ENCODE measurements around the gene MAP2K5. TPM values are rescaled to one million over a fixed set of nuclear protein-coding genes. Genes with fewer than 3 reads are reported as not detected.
A peak's percentile ranks its signal among the peaks of the same experiment; 100 is the strongest.

Gene MAP2K5
- total RNA-seq, 2 donors from 2014 or later = 19.1 to 23.0 TPM

DNA sequence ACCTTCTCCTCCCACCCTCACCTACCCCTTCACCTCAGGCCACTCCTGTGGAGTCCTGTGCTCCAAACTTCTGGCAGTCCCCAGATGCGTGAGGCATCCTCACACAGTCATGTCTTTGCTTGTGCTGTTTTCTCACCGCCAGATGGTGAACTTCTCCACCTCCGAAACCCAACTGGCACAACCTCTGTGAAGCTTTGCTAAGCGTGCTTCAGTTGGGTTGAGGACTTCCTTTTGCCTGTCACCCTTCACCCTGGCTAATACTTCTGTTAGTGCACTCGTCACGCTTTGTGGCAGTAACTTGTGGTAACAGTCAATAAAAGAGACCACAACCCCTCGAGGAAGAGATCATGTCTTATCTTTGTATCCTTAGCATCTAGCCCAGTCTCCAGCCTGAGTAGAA is 240.8 kb downstream of the MAP2K5 start:
- peak; percentile 9 for ATAC-seq
- intact Hi-C loops (cut with DNase I, micrococcal nuclease) = no loop called here
- DNase-seq = no peak

DNA sequence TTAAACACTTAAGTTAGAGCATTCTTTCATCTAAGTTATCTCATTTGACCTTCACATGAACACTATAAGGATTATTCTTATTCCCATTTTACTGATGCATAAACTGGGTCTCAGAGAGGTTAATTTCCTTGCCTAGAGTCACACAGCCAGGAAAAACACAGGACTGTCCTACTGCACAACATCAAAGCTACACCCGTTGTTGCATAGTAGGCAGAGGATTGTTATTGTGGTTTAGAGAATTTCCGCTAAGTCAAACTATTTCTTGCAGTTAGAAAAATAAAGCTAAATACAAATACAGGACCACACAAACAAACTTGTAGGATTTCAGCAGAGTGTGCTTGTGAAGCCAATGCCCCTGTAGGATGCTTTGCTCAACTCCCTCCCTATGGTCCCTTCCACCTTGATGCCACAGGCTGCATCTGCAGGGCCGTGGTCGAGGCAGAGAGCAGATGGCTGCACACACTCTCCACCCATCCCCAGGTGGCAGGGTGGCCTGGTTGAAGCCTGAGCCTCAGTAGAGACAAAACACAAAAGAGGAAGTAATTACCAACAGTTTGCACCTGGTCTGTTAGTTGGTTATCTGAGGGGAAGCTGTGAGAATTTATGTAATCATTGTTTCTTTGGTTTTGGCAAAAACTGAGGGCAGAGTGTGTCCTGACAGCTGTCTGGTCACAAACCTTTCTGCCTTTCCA is 241.7 kb downstream of the MAP2K5 start:
- peak; percentile 29 to 34 for DNase-seq
- ATAC-seq = peak; percentile 64
- intact Hi-C loops (cut with DNase I, micrococcal nuclease) = no loop called here

DNA sequence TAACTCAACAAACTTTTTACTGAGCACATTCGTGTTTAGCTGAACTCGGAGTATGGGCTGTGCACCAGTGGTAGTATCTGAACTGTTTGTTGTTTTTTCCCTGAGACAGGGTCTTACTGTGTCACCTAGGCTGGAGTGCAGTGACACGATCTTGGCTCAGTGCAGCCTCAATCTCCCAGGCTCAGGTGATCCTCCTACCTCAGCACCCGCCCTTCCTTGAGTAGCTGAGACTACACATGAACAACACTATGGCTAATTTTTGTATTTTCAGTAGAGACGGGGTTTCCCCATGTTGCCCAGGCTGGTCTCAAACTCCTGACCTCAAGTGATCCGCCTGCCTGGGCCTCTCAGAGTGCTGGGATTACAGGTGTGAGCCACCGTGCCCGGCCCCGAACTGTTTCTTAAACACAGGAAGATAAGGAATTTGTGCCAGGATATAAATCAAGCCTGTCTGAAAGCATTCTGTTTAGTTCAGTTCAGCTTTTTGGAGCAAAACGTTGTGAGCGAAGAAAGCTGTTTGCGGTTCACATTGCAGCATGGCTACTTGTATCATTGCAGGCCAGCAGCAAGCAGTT is 242.4 kb downstream of the MAP2K5 start:
- intact Hi-C loops (cut with DNase I, micrococcal nuclease) = no loop called here
- no peak for ATAC-seq

DNA sequence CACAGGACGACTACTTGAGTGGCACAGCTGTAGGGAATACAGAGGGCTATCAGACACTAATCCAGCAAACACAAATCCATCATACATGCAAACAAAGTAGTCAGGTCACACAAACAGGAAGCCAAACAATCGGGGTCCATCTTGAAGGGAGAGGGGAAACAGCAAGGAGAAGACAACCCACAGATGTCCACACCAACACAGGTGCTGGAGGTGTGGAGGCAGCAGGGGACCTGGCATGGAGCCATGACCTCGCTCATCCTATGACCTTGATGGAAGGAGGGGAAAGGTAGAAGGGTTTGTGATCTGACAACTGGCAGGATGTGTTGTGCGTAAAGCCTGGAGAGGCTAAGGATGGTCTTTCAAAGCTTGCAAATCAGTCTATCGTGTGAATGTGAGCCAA is 242.9 kb downstream of the MAP2K5 start:
- intact Hi-C loops (cut with DNase I, micrococcal nuclease) = no loop called here
- ATAC-seq (no peak), DNase-seq (no peak)

More for the DNA sequence above, 242.4 kb downstream of the MAP2K5 start:
- no peak for DNase-seq

DNA sequence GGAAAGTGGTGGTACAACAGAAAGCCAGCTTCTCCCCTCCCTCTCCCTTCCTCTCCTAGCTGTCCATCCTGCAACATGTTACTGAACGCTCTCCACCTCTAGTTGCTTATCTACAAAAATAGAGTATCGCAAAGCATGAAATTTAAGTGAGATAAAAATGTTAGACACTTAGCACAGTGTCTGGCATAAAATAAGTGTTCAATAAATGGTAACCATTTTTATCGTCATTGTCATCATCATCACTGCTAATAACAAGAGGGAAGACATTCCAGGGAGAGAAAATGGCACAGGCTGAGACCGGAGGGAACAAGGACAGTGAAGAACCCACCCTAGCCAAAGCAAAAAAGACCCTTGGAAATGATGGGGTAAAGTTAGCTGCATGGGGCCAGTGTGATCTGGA is 244.1 kb downstream of the MAP2K5 start:
- DNase-seq (no peak), ATAC-seq (no peak)
- intact Hi-C loops (cut with DNase I, micrococcal nuclease) = no loop called here

DNA sequence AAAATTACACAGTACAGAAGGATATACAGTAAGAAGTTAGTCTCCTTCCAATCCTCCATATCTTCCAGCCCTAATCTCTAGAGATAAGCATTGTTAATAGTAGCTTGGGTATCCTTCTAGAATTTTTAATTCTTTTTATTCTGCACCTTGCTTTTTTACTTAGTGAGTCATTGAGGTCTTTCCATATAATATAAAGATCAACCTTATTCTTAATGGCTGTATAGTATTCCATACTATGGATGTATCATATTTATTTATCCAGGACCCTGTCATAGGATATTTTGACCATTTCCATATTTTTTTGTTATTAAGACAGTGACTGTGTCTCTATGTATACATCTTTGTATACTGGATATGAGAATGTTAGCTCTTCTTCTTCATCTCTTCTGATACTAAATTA is 246.5 kb downstream of the MAP2K5 start:
- DNase-seq (no peak), ATAC-seq (no peak)
- intact Hi-C loops (cut with DNase I, micrococcal nuclease) = no loop called here

DNA sequence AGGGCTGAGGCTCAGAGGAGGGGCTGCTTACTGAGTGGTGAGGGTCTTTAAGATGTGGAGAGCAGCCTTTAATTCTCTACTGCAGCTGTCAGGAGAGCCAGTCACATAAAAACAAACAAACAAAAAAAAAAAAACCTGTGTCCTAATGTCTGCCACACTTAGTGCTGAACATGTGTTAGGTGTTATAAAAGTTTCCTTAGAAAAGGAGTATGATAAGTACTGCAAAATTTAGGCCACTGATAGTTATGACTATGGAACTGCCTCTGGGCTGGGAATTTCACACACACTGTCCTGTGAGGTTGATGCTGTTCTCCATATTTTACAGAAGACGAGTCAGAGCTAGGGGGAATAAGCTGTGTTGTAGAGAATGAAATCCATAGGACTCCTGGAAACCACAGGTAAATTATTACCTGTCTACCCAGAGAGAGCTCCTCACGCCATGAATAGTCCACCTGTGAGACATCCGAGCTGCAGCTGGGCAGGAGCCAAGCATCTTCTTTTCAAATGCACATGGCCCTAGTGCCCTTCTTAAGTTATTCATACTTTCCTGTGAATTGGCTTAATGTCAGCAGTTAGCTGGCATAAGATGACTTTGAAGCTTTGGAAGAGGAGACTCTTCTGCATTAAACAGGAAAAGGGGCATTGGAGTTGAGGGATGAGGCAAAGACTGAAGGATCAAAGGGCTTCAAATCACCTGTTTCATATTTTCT is 248.3 kb downstream of the MAP2K5 start:
- intact Hi-C loops (cut with DNase I, micrococcal nuclease) = no loop called here
- DNase-seq (no peak), ATAC-seq (no peak)

DNA sequence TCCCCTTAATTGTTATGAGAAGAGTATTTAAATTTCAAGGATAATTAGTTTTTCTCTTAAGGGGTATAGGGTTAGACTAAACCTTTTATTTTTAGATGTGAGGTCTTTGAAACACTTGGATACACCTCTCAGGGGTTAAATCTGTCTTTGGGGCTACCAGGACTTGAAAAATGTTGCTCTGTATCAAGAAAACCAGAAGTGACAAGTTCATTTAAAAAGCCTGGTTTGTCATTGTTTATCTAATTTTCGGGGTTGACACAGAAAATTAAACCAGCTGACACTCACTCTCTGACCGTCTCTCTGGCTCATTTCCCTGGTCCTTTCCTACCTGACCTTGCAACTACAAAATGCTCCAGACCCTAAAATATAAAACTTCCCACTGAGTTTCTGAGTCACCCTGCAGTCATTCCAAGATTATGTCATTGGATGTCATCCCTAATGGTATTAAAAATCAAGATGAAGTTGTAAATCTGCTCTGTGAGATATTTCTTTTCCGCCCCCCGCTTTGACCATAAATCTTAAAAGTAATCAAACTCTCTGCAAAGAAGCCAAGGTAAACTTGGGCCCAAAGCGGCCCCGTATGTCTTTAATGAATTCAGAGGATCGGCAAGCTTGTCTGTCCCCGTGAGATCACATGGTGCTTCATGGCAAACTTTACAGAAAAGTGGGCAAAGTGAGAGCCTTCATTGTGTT is 249.9 kb downstream of the MAP2K5 start:
- intact Hi-C loops (cut with DNase I, micrococcal nuclease) = no loop called here
- DNase-seq (no peak), ATAC-seq (no peak)

DNA sequence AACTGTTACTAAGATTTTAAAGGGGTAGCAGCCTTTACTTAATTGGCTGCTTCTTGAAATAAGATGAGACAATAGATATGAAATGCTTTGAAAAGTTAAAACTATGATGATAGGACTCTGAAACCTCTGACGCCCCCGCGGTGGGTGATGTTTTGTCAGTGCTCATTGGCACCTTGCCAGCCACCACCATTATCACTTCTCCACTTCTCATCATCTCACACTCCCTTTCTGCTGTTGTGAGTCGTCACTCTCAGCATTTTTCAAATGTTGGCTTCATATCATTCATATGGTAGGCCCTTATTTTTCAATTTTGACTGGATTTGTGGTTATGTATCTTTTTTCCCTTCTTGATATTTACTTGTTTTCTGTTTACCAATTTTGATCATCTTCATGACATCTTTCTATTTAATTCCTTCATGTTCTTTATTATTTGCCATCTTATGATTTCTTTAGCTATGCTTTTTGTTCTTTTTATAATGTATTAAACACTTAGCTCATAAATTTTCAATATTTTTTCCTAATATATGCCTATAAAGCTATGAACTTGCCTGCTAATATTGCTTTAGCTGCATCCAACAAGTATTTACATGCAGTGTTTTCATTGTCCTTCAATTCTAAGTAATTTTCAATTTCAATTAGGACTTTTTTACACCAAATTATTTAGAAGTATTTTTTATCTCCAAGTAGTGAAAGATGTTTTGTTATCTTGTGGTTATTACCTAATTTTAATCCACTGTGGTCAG is 252.5 kb downstream of the MAP2K5 start:
- DNase-seq = no peak

DNA sequence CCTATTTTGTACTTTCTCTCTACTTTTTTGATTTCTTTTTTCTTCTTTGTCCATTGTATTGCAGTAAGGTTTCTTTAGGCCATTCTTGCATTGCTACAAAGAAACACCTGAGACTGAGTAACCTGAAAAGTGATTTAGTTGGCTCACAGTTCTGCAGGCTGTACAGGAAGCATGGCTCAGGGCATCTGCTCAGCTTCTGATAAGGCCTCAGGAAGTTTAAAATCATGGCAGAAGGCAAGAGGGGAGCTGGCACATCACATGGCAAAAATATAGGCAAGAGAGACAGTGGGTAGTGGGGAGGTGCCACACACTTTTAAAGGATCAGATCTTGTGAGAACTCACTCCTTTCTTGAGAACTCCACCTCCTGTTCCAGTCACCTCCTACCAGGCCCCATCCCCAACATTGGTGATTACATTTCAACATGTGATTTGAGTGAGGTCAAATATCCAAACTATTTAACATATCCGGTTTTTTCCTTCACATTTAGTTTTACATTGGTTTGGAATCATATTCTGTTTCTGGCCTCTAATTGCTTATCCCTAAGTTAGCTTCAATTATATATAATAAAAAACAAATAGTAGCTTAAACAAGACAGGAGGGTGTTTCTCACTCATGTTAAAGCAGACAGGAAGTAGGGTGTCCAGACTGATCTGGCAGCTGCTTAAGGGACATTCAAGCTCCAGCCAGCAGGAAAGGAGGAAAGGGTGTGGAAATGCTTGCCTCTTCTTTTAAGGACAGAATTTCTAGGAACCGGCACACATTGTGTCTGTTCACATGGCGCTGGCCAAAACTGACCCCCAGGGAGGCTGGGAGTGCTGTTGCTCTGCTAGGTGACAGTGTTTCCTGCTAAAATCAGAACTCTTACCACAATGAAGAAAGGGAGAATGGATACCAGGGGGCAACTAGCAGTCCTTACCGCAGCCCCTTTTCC is 254.0 kb downstream of the MAP2K5 start:
- ATAC-seq (peak; percentile 44), DNase-seq (no peak)
- intact Hi-C loops (cut with DNase I, micrococcal nuclease) = no loop called here

More for the DNA sequence above, 252.5 kb downstream of the MAP2K5 start:
- no peak for ATAC-seq
- intact Hi-C loops (cut with DNase I, micrococcal nuclease) = no loop called here

DNA sequence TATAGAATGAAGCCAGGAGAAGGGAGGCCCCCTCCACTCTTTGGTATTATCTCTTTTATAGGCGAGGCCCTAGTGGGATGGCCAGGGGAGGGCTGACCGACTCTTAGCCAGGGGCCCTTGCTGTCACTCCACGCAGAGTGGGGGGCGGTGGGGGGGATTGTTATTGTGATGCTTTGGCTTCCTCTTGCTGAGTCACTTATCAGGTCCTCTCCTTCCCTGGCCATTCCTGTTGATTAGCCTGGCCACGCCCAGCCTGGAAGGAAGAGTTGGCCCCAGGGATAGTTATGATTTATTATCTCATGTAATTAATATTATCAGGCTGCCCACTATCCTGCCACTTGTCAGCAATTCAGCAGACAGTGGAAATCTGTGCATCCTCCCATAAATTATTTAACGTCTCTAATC is 257.3 kb downstream of the MAP2K5 start:
- intact Hi-C loops (cut with DNase I, micrococcal nuclease) = no loop called here
- ATAC-seq (no peak), DNase-seq (no peak)

DNA sequence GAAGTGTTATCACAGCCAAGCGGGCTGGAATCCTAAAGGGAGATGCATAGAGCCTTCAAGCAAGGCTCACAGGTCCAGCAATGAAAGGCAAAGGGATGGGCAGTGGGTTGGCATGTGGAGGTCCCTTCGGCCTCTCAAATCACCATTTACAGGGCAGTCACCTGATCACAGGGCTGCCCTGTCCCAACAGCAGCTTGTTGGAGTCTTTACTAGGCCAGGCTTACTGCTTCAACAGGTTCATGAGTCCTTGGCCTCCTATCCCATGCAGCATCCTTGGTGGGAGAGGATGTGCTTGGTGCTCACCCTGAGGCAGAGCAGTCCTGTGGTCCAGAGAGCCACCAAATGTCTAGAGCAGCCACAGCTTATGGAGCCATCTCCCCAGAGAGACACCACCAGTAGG is 258.6 kb downstream of the MAP2K5 start:
- ATAC-seq (no peak), DNase-seq (no peak)
- intact Hi-C loops (cut with DNase I, micrococcal nuclease) = no loop called here

DNA sequence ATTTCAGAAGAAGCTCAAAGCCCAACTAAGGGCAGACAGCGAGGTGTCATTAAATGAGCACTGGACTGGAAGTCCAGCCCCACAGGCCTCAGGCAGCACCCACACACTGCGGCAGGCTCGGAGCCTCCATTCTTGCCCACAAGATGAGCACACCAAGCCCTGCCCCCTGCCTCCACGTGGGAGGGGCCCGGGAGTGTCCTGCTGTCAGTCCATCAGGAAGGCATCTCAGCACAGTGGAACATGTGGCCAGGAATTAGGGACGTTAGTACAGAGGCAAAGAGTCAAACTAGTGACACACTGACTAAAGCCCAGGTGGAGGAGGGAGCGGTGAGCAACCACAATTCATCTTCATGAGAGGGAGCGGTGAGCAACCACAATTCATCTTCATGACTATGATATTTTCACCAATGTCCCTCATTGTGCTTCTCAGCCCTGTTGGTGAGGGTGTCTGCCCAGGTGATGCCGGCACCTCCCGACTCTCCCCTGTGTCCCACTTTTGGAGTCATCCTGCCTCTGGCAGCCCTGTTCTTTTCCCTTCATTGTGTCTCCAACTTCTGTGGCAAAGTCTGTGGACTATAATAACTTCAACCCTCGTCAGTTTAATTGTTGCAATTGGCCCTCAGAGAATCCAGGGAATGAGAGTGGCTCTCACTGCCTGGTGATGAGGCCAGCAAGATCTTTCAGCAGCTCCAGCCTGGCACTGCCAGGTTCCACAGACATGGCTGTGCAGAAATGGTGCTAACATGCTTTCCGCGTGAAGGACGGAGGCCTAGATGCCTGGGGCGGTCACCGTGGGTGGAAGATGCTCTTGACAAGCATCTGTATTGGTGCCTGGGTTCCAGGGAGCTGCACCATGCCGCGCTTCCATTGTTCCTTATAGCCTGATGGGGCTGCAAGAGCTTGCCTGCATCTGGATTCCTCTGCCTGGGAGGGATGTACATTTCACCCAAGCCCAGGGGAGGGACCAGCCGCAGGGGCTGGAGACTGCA is 259.7 kb downstream of the MAP2K5 start:
- intact Hi-C loops (cut with DNase I, micrococcal nuclease) = no loop called here
- ATAC-seq (no peak), DNase-seq (no peak)

DNA sequence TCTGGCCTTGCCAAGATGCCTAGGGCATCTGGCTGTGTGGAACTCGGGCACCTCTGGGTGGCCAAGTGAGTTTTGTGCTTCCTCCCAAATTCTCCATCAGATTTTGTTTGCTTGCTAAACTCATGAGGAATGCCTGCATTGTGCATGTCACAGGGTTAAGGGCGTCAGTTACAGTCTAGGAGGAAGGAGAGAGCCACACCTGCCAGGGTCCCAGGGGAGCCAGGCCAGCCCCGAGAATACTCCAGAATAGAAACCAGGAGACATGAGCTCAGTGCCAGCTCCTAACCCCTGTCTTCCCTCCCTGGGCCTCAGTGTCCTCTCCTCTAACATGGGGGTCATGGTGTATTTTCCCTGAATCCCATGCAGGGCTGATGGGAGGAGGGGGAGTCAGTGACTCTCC is 260.8 kb downstream of the MAP2K5 start:
- intact Hi-C loops (cut with DNase I, micrococcal nuclease) = no loop called here
- ATAC-seq (no peak), DNase-seq (no peak)

DNA sequence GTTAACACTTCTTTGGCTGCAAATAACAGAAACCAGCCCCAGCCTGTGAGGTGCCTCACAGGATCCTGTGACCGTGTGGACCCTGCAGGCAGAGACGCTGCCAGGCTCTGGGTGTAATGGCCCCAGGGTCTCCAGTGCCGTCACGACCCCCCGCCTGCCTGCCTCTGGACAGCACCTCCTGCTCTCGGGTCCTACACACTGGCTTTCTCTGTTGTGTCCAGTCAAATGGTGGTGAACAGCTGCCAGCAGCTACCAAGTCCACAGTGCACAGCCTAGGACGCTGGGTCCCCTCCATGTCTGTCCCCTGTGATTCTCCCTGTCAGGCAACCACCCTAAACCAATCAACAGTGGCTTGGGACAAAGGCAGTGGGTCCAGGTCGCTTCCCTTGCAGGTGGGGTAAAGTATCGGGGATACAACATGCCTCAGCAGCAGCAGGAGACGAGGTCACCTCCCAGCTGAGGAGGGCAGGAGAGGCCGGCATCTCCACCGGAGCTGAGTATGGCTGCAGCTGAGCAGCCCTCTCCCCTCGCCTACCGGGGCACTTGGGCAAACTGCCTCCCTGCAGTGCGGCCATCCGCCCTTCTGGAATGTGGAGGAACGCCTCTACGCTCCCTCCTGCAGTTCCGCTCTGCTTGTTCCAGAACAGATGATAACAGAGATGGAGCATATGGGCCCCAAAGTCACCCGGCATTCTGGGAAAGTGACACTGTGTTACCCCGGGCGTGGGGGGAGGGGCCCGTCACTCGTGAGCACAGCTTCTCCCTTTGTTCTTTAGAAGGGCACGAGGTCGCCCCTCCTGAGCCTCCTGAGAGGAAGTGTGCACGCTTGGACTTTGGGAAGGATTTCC is 261.7 kb downstream of the MAP2K5 start:
- intact Hi-C loops (cut with DNase I, micrococcal nuclease) = no loop called here
- DNase-seq = no peak
- no peak for ATAC-seq

DNA sequence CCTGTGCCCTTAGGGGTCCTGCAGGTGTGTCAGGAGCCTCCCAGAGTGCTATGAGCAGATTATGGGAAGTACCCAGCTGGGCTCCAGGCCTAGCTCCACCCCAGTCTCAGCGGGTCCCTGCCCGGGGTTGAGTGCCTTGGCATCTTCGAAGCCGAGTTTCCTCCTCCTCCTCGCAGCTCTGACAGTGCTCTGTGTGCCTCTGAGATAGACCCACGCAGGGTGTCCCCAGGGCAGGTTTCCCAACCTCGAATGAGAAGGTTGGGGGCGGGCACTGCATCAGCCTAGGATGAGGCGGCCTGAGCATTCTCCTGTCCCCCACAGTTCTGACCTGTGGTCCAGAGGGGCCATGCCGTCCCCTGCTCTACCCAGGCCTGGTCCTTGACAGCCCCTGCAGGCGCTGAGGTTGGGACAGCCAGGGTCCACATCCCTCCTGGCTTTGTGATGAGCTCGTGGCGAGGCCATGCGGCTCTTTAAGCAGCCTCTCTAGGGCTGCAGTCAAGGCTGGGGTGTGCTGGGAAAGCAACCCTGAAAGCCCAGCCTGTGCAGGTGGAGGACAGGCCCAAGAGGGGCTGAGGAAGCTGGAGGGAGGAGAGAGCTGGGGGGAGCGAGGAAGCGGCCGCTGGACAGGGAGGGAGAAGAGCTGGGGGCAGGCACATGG is 262.6 kb downstream of the MAP2K5 start:
- ATAC-seq (no peak), DNase-seq (no peak)
- intact Hi-C loops (cut with DNase I, micrococcal nuclease) = no loop called here

Measured in left colon (tissue), 2 donors.